GM12878 (cell line): ENCODE data around the gene TOPORS. TPM values are rescaled to one million over a fixed set of nuclear protein-coding genes. Genes with fewer than 3 reads are reported as not detected.

Source experiments
- ATAC-seq: fragments of 200-7000 bp; cut with Tn5 transposase; 3 replicates; pipeline ENCODE4 v1.9.1; 2020; ENCODE audit warnings: mild to moderate bottlenecking, moderate library complexity
- BruUV-seq: library from RNA; stranded (reverse); fragments of 400-500 nt; replicated peaks from 2 replicates; lab custom pipeline; 2021; lab: Mats Ljungman, UMichigan
- CTCF ChIA-PET: fragments of 300-600 bp; sonication (Branson Sonifier 250); formaldehyde crosslinking; extraction: SDS; loops from one replicate; lab custom pipeline; 2021; ENCODE audit warnings: inconsistent platforms; lab: Yijun Ruan, JAX
- POLR2A ChIA-PET: fragments of 350-600 bp; formaldehyde crosslinking; extraction: SDS; loops from one replicate; lab custom pipeline; 2021; ENCODE audit warnings: inconsistent platforms; lab: Charles Lee
- RAD21 ChIA-PET: fragments of 300-600 bp; sonication (Branson Sonifier 250); formaldehyde crosslinking; loops from one replicate; lab custom pipeline; 2023; ENCODE audit warnings: antibody characterized with exemption; ENCODE audit not compliant: unreplicated experiment; lab: Charles Lee
- SMC1A ChIA-PET: fragments of 300-600 bp; sonication (Branson Sonifier 250); formaldehyde crosslinking; loops from one replicate; lab custom pipeline; 2023; ENCODE audit not compliant: unreplicated experiment, uncharacterized antibody; lab: Charles Lee
- DNase-seq: peaks from one replicate; pipeline ENCODE4 v3.0.0-alpha.2; 2011; ENCODE audit warnings: low read depth, low spot score
- FAIRE-seq: peaks from 3 replicates; lab custom pipeline; 2011; peaks lifted over from hg19 to GRCh38; lab: Jason Lieb, UNC
- H2AFZ ChIP-seq: 2 replicates; pipeline ENCODE4 v1.6.0; 2011; ENCODE audit warnings: low read depth, low read length, control low read depth; ENCODE audit not compliant: control insufficient read depth
- H3K27ac ChIP-seq: 2 replicates; pipeline ENCODE4 v1.5.1; 2011; ENCODE audit warnings: control low read depth; ENCODE audit not compliant: control insufficient read depth, insufficient read depth
- H3K27me3 ChIP-seq, 2 experiments: replicated peaks in 1 of 2; 2 replicates each; pipeline versions ENCODE4 v1.6.0 to v1.6.1; 2011; ENCODE audit warnings: low read length in 1 of 2; ENCODE audit not compliant: control insufficient read depth in 2 of 2, insufficient read depth in 2 of 2
- H3K36me3 ChIP-seq, 2 experiments: 2 replicates each; pipeline ENCODE4 v1.5.1; 2011; ENCODE audit warnings: low read length in 1 of 2; ENCODE audit not compliant: control insufficient read depth in 2 of 2, insufficient read depth in 2 of 2
- H3K4me1 ChIP-seq: 2 replicates; pipeline ENCODE4 v1.6.1; 2011; ENCODE audit warnings: mild to moderate bottlenecking, low read length, moderate library complexity, mixed read lengths; ENCODE audit not compliant: control insufficient read depth, insufficient read depth
- H3K4me2 ChIP-seq: 2 replicates; pipeline ENCODE4 v1.6.0; 2011; ENCODE audit warnings: control low read depth; ENCODE audit not compliant: control insufficient read depth, insufficient read depth
- H3K4me3 ChIP-seq: fragments of 200-600 bp; sonication (generic); 2 replicates; pipeline ENCODE4 v1.5.1; 2016
- H3K79me2 ChIP-seq: 2 replicates; pipeline ENCODE4 v1.6.0; 2011; ENCODE audit warnings: low read length; ENCODE audit not compliant: control insufficient read depth, insufficient read depth
- H3K9ac ChIP-seq: 2 replicates; pipeline ENCODE4 v1.8.0; 2011; ENCODE audit warnings: low read length, control low read depth, mixed read lengths; ENCODE audit not compliant: control insufficient read depth, insufficient read depth
- H3K9me3 ChIP-seq: replicated peaks from 3 replicates; pipeline ENCODE4 v1.5.1; 2011; ENCODE audit warnings: mild to moderate bottlenecking, low read length; ENCODE audit not compliant: control insufficient read depth, insufficient read depth
- H4K20me1 ChIP-seq: 2 replicates; pipeline ENCODE4 v1.6.0; 2011; ENCODE audit not compliant: control insufficient read depth, insufficient read depth
- JUND ChIP-seq: IDR thresholded peaks from 2 replicates; pipeline ENCODE4 v1.6.1; 2012; ENCODE audit warnings: low read depth, mild to moderate bottlenecking, low read length, improper control_type of control experiment, moderate library complexity
- NR2C2 ChIP-seq: IDR thresholded peaks from 2 replicates; pipeline ENCODE4 v1.6.1; 2011; ENCODE audit warnings: borderline replicate concordance, low read depth; ENCODE audit not compliant: control insufficient read depth, insufficient read length
- SPI1 ChIP-seq: IDR thresholded peaks from 2 replicates; pipeline ENCODE4 v1.6.1; 2011; ENCODE audit warnings: low read depth, mild to moderate bottlenecking, low read length, moderate library complexity, borderline replicate concordance; ENCODE audit not compliant: insufficient read depth
- whole genome bisulfite sequencing: methylation state at CpG from one replicate; pipeline ENCODE4 v1.1.6; 2016; ENCODE audit warnings: low lambda C conversion rate; ENCODE audit not compliant: insufficient replicate concordance, insufficient coverage; ENCODE audit errors: missing lambda C conversion rate; 5-methylcytosine and 5-hydroxymethylcytosine counted together
- in situ Hi-C: fragments of 300-500 bp; cut with MboI; formaldehyde crosslinking; loops from 9 replicates; pipeline ENCODE4 v1.14.3; 2018; ENCODE audit warnings: mixed read lengths
- intact Hi-C: fragments of 100-400 bp; cut with micrococcal nuclease; formaldehyde crosslinking; loops from one replicate; pipeline ENCODE4 v1.14.2; 2022; ENCODE audit not compliant: unreplicated experiment
- polyA plus RNA-seq, 11 experiments: library from polyadenylated mRNA; depleted of rRNA in 4 of 11; unstranded in 6 of 11; stranded (reverse) in 5 of 11; fragments of >200 nt; fragmentation: Nextera tagmentation in 4 of 11; fragmentation: Illumina TruSeq in 1 of 11; extraction: Ambion mirVana in 4 of 11; extraction: Trizol in 1 of 11; gene quantifications; 1 replicate in 1 of 11; 2 replicates in 10 of 11; pipeline versions ENCODE4 v1.2.1 to v1.2.3, GENCODE V29; 2011 to 2016; ENCODE audit warnings: inconsistent platforms in 2 of 11, missing spikeins in 2 of 11, low read depth in 1 of 11
- total RNA-seq, 4 experiments: library from RNA; depleted of rRNA in 3 of 4; stranded (reverse); fragments of >200 nt in 3 of 4; fragmentation: Illumina TruSeq in 1 of 4; extraction: Trizol in 1 of 4; gene quantifications; 2 replicates each; pipeline versions ENCODE4 v1.2.1 to v1.2.3, GENCODE V29; 2013 to 2021
- TF ChIP-seq, protein P1 (sequence below): fragments of 450-650 bp; formaldehyde crosslinking; IDR thresholded peaks from 2 replicates; pipeline ENCODE4 v1.5.0; 2022; ENCODE audit warnings: mild to moderate bottlenecking, missing genetic modification characterization
- TF ChIP-seq, protein P2 (sequence below): IDR thresholded peaks from 2 replicates; pipeline ENCODE4 v1.6.1; 2011; ENCODE audit warnings: low read depth, mild to moderate bottlenecking, low read length, moderate library complexity, borderline replicate concordance; ENCODE audit errors: extremely low read depth
- TF ChIP-seq, protein P3 (sequence below): fragments of 450-650 bp; IDR thresholded peaks from 2 replicates; pipeline ENCODE4 v1.6.1; 2017; ENCODE audit warnings: low read depth, mild to moderate bottlenecking, moderate library complexity
- TF ChIP-seq, protein P4 (sequence below): fragments of 450-650 bp; conservative IDR thresholded peaks from 2 replicates; pipeline ENCODE4 v1.6.1; 2017; ENCODE audit warnings: mild to moderate bottlenecking, moderate library complexity
- TF ChIP-seq, protein P5 (sequence below): fragments of 450-650 bp; formaldehyde crosslinking; IDR thresholded peaks from 2 replicates; pipeline ENCODE4 v1.4.0; 2022; ENCODE audit warnings: mild to moderate bottlenecking, moderate library complexity

TOPORS gene
- total and polyA plus RNA-seq, 10 of the 15 experiments (the other 5 are each of a cell fraction or from before 2014, with no cell fraction given), result 6.0 to 27.8 (median 14.3) TPM

DNA sequence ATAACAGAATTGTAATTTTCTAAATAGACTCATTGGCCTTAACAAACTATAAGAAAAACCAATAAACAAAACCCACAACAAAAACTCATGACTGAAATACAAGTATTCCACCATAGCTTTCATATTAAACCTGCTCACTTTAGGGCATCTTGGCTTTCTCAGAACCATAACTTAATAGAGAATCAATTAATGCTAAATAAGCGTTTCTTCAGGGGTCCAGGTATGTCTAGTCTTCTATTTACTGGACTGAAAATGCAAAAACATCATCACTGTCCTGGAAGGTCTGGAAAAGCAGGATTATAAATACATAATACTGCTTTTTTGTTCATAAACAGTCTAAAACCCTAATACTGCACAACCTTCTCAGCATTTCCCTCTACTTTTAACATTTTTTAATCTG is 6.5 kb downstream of the TOPORS start:
- Histone ChIP-seq H3K9ac (no peak overlapping the region), H3K79me2 (peaks cover 48% of the 10 kb centered on the region), H2AFZ (no peak overlapping the region), H4K20me1 (no peaks in the 10 kb centered on the region), H3K4me3 (no peak overlapping the region), H3K27ac (no peak overlapping the region), H3K27me3 (no peaks in the 10 kb centered on the region), H3K9me3 (no peaks in the 10 kb centered on the region; the same call in 2 of the 3 replicates), H3K4me2 (no peak overlapping the region), H3K36me3 (peaks cover 0 to 23% of the 10 kb centered on the region in 2 experiments; a peak in 2 of 4 replicates), H3K4me1 (no peaks in the 10 kb centered on the region)
- CTCF ChIA-PET, result interaction anchor here (1.2 to 3.8 kb wide), 5 partner anchors 10 to 166 kb away, joined by 3 to 22 read pairs (median 10); partner anchors contain the start of genes NDUFB6 and RIGI
- intact Hi-C loops, result no loop called here
- SMC1A ChIA-PET, result interaction anchor here (1.1 to 1.8 kb wide), 2 partner anchors 161 to 167 kb away, joined by 4 to 5 read pairs; partner anchors contain the start of gene ACO1
- FAIRE-seq (no peak), DNase-seq (no peak), ATAC-seq (no peak)
- 89% methylated on average over 1 of the region's 1 CpG for WGBS
- POLR2A ChIA-PET, result interaction anchor here (1.0 kb wide), 1 partner anchor 24 kb away, joined by 3 read pairs; no protein-coding TSS in a partner anchor
- in situ Hi-C loops, result no loop called here
- RAD21 ChIA-PET, result no interaction called here
- BruUV-seq, result no TSS peak
- TF ChIP-seq, protein P1, sequence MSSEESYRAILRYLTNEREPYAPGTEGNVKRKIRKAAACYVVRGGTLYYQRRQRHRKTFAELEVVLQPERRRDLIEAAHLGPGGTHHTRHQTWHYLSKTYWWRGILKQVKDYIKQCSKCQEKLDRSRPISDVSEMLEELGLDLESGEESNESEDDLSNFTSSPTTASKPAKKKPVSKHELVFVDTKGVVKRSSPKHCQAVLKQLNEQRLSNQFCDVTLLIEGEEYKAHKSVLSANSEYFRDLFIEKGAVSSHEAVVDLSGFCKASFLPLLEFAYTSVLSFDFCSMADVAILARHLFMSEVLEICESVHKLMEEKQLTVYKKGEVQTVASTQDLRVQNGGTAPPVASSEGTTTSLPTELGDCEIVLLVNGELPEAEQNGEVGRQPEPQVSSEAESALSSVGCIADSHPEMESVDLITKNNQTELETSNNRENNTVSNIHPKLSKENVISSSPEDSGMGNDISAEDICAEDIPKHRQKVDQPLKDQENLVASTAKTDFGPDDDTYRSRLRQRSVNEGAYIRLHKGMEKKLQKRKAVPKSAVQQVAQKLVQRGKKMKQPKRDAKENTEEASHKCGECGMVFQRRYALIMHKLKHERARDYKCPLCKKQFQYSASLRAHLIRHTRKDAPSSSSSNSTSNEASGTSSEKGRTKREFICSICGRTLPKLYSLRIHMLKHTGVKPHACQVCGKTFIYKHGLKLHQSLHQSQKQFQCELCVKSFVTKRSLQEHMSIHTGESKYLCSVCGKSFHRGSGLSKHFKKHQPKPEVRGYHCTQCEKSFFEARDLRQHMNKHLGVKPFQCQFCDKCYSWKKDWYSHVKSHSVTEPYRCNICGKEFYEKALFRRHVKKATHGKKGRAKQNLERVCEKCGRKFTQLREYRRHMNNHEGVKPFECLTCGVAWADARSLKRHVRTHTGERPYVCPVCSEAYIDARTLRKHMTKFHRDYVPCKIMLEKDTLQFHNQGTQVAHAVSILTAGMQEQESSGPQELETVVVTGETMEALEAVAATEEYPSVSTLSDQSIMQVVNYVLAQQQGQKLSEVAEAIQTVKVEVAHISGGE (CRISPR knock-in tag), result no peak
- TF ChIP-seq SPI1 (no peak), NR2C2 (no peak), JUND (no peak)
- TF ChIP-seq, protein P2, sequence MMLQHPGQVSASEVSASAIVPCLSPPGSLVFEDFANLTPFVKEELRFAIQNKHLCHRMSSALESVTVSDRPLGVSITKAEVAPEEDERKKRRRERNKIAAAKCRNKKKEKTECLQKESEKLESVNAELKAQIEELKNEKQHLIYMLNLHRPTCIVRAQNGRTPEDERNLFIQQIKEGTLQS, result no peak
- TF ChIP-seq, protein P3, sequence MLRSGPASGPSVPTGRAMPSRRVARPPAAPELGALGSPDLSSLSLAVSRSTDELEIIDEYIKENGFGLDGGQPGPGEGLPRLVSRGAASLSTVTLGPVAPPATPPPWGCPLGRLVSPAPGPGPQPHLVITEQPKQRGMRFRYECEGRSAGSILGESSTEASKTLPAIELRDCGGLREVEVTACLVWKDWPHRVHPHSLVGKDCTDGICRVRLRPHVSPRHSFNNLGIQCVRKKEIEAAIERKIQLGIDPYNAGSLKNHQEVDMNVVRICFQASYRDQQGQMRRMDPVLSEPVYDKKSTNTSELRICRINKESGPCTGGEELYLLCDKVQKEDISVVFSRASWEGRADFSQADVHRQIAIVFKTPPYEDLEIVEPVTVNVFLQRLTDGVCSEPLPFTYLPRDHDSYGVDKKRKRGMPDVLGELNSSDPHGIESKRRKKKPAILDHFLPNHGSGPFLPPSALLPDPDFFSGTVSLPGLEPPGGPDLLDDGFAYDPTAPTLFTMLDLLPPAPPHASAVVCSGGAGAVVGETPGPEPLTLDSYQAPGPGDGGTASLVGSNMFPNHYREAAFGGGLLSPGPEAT, result no peak
- TF ChIP-seq, protein P4, sequence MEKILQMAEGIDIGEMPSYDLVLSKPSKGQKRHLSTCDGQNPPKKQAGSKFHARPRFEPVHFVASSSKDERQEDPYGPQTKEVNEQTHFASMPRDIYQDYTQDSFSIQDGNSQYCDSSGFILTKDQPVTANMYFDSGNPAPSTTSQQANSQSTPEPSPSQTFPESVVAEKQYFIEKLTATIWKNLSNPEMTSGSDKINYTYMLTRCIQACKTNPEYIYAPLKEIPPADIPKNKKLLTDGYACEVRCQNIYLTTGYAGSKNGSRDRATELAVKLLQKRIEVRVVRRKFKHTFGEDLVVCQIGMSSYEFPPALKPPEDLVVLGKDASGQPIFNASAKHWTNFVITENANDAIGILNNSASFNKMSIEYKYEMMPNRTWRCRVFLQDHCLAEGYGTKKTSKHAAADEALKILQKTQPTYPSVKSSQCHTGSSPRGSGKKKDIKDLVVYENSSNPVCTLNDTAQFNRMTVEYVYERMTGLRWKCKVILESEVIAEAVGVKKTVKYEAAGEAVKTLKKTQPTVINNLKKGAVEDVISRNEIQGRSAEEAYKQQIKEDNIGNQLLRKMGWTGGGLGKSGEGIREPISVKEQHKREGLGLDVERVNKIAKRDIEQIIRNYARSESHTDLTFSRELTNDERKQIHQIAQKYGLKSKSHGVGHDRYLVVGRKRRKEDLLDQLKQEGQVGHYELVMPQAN, result no peak
- TF ChIP-seq, protein P5, sequence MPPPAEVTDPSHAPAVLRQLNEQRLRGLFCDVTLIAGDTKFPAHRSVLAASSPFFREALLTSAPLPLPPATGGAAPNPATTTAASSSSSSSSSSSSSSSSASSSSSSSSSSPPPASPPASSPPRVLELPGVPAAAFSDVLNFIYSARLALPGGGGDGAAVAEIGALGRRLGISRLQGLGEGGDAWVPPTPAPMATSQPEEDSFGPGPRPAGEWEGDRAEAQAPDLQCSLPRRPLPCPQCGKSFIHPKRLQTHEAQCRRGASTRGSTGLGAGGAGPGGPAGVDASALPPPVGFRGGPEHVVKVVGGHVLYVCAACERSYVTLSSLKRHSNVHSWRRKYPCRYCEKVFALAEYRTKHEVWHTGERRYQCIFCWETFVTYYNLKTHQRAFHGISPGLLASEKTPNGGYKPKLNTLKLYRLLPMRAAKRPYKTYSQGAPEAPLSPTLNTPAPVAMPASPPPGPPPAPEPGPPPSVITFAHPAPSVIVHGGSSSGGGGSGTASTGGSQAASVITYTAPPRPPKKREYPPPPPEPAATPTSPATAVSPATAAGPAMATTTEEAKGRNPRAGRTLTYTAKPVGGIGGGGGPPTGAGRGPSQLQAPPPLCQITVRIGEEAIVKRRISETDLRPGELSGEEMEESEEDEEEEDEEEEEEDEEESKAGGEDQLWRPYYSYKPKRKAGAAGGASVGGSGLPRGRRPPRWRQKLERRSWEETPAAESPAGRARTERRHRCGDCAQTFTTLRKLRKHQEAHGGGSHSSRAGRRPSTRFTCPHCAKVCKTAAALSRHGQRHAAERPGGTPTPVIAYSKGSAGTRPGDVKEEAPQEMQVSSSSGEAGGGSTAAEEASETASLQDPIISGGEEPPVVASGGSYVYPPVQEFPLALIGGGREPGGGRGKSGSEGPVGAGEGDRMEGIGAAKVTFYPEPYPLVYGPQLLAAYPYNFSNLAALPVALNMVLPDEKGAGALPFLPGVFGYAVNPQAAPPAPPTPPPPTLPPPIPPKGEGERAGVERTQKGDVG (CRISPR knock-in tag), result no peak
